Activated CD8-positive, alpha-beta memory T cell treated with anti-CD3 and anti-CD28 coated beads for 48 hours (primary cell): ENCODE measurements around the gene CNTFR.

Source experiments
- DNase-seq, 3 experiments: peaks; one replicate each; pipeline ENCODE4 v3.0.0-alpha.2; 2020; ENCODE audit warnings: low read depth in 2 of 3, low spot score in 2 of 3

The CNTFR gene

DNA sequence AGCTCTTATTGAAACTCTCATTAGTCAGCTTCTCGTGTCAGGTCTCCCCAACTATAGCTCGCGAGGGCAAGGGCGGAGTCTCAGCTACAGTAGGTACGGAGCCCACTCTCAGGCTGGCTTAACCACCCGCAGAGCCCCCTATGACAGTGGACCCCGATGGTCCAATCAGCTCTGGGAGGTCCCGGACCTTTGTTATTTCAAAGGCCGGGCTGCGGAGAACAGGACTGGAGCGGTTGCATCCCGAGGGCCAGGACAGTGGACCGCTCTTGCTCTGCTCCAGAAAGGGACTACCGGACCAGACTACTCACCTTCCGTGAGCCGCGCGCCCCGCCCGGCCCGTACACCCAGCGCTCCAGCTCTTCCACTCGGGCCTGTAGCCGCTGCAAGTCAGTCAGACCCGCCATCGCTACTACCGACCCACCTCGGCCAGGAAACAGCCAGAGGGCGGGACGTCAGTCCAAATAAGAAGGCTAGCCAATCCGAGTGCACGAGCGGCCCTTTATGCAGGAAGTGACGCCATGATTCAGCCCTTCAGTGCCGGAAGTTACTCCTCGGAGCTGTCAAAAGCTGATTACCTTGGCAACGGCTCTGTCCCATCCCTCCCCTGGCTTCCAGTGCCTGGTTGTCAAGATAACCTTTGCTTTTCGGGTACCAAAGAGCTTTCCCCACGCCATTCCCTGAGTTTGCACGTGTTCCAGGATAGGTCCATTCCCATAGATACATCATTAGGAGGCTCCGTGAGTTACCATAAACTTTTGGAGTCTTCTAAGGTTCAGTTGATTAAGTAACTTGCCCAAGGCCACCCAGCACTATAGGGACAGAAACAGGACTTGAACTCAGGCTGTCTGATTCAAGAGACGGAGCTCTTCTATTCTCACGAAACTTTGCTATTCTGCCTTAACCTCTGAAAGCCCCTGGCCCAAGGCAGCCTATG, 30.8 kb upstream of the CNTFR start, which contains the start of gene DCTN3:
DCTN3 (minus strand) TSS at position 435 of the 934 bp plus-strand sequence; CDS start at position 404, 31 bp downstream.
- DNase-seq, result peak; percentile 57 to 69 (median 67)

GRCh38 chr9:34615132-34615531, 25.6 kb upstream of the CNTFR start:
- DNase-seq, result no peak

GRCh38 chr9:34612788-34613390, 23.4 kb upstream of the CNTFR start:
- peak in 2 of 3 experiments; percentile 49 to 52 for DNase-seq

GRCh38 chr9:34611811-34612787, 22.6 kb upstream of the CNTFR start, which contains the start of gene RPP25L:
Gene RPP25L, minus strand, starts transcription at chr9:34612097. Its CDS starts 801 bp downstream, at chr9:34611296.
- peak; percentile 70 to 76 (median 74) for DNase-seq

DNA sequence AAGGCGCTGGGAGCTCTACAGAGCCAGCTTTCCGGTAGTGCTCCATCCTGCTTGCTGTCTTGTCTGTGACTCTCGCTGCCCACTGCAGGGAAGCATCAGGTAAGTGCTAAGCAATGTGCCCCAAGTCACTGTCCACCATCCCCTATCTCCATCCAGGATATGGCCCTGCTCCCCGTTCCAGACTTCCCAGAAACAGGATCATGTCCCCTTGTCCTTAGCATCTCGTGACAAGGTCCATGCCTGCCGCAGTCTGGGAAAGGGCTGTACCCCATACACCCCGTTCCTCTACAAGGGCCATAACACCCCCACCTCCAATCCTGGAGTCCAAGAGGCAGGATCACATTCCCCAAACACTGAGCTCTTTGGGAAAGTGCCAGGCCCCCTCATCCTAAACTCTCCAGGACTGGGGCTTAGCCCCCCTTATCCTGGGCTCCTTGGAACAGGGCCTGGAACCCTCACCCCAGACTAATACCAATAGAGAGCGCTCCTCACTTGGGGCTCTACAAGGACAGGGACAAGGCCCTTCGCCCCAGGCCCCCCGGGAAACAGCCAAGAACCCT, 21.8 kb upstream of the CNTFR start:
- no peak for DNase-seq

- DNase-seq, result no peak
These were observed 21.1 kb upstream of the CNTFR start for GRCh38 chr9:34610434-34611206.

DNA sequence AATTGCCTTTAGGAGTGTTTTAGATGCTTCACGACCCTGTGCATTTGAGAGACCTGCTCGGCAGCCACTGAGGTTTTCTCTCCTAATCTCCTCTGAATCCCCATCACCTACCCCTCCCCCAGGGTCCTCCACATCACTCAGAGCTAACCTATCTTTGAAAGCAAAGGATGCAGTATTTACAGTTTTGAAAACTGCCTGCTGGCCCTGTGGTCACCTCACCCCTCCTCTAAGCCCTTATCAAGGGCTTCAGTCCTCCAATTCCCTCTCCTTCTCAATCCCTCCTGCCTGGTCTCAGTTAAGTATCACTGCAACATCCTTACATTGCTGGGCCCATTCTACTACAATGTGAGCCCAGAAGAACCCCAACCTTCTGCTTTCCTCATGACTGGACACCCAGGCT, 17.8 kb upstream of the CNTFR start:
- no peak for DNase-seq

- DNase-seq, result no peak
These were observed 17.4 kb upstream of the CNTFR start for GRCh38 chr9:34606905-34607304.

GRCh38 chr9:34606190-34606589, 16.7 kb upstream of the CNTFR start:
- DNase-seq, result no peak

DNA sequence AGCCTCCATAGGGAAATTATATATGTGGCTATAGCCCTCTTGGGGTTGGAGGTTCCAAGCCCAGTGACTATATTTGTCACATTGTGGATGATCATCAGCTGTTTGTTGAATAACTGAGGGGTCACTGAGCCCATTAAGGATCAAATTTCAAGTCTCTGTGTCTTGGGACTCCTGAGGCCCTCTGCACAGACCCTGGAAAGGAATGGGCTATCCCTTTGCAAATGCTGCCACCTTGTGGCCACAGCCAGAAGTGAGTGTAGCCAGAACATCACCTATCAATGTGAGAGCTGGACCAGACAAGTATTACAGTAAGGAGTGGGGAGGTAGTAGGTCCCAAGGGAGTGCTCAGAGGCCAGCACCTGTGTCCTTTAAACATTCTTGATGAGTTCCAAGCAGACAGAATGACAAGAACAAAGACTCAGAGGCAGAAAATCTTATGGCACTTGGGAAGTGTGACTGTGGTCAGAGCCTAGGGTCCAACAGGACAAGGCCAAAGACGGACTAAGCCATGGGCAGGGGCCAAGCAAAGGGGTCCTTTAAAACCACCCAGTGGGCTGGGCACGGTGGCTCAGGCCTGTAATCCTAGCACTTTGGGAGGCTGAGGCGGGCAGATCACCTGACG, 14.2 kb upstream of the CNTFR start:
- DNase-seq, result peak; percentile 41 to 75 (median 64)

GRCh38 chr9:34601937-34602573, 12.5 kb upstream of the CNTFR start:
- no peak for DNase-seq

- no peak for DNase-seq
These were observed 11.4 kb upstream of the CNTFR start for GRCh38 chr9:34600908-34601307.

- DNase-seq, result no peak
These were observed 10.0 kb upstream of the CNTFR start for GRCh38 chr9:34599546-34599945.

- DNase-seq, result no peak
These were observed 4.7 kb upstream of the CNTFR start for GRCh38 chr9:34594177-34594576.

GRCh38 chr9:34592895-34593601, 3.5 kb upstream of the CNTFR start:
- no peak for DNase-seq

- no peak for DNase-seq
These were observed 2.7 kb upstream of the CNTFR start for GRCh38 chr9:34591917-34592866.

DNA sequence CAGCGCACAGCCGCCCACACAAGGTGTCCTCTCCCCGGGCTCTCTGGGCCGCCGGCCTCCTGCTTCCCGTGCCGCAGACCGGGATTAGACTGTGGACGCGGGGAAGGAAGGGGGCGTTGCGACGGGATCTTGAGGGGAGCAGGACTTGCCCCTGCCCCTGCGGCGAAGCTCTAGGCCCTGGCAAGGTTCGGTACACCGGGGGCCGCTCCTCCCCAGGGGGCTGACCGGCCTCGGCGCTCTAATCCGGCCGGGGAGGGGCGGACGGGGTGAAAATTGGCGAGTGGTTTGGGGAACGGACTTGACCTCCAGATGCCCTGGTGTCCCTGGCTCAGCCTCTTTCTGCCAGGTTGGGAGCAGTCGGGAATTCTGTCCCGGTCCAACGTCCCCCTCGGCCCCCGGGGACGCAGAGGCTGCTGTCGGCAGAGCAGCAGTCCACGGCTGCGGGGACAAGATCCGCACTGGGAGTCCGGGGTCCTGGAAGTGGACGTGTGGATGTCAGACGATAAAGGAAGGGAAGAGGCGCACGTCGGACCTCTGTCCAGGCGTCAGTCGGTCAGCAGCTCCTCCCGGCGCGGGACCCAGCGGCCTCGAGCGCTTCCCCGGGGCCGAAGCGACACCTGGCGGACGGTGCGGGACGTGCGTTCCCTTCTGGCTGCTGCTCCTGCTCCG, 1.9 kb upstream of the CNTFR start:
- DNase-seq, result peak; percentile 51 to 73 (median 64)
